Glomerular endothelial cell (primary cell): Measurements from ENCODE around the gene RAD17. TPM values are rescaled to one million over a fixed set of nuclear protein-coding genes. Genes with fewer than 3 reads are reported as not detected.
"Not testable (repeated sequence)": the region's sequence is repeated elsewhere in the genome, so short reads cannot be mapped to it uniquely, and the experiment has no call there.

Experiments used
- DNase-seq: peaks from one replicate; pipeline ENCODE4 v3.0.0-alpha.2; 2011; ENCODE audit warnings: low read depth, low spot score; ENCODE audit errors: extremely low read depth
- total RNA-seq: library from RNA; depleted of rRNA; stranded (reverse); fragments of >200 nt; gene quantifications from 2 replicates; pipeline ENCODE4 v1.2.3, GENCODE V29; 2015

RAD17 gene
- total RNA-seq, 1 donor from 2014 or later = 15.6 TPM

DNA sequence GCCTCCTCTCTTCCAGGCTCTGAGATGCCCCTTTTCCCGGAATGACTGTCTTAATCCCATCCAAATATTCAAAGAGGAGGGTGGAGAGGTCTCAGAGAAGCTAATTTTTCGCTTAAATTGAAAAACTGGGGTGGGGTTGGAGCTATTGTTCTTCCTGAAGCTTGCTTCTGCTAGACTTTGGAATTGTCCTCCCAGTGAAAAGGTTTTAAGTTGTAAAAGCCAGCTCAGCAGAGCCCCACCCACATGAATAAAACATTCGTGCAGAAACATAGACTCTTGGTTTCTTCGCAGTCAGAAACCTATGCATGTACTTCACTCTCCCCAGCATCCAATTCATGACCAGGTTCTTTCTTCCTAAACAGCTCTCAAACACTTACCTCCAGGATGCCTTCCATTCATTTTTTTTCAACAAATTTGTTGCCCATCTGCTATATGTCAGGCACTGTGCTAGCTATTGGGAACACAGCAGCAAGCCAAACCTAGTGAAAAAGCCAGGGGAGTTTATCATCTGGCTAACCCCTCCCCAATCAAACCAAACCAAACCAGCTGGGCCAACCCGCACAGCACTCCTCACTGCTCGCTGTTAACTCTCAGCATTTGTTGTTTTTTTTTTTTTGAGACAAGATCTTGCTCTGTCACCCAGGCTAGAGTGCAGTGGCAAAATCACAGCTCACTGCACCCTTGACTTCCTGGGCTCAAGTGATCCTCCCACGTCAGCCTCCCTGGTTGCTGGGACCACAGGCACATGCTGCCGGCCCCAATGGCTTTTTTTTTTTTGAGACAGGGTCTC lies 85.0 kb downstream of the RAD17 start:
- no peak for DNase-seq

DNA sequence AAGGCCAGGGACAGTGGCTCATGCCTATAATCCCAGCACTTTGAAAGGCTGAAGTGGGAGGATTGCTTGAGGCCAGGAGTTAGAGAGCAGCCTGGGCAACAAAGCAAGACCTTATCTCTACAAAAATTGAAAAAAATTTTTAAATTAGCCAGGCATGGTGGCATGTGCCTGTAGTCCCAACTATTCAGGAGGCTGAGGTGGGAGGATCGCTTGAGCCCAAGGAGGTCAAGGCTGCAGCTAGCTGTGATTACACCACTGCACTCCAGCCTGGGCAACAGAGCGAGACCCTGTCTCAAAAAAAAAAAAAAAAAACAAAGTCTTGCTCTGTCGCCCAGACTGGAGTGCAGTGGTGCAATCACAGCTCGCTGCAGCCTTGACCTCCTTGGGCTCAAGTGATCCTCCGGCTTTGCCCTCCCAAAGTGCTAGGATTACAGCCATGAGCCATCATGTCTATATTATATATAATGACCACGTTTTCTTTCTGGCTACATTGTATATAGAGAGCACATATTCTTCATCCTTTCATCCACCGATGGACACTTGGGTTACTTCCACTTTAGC lies 85.9 kb downstream of the RAD17 start:
- not testable (repeated sequence) for DNase-seq

DNA sequence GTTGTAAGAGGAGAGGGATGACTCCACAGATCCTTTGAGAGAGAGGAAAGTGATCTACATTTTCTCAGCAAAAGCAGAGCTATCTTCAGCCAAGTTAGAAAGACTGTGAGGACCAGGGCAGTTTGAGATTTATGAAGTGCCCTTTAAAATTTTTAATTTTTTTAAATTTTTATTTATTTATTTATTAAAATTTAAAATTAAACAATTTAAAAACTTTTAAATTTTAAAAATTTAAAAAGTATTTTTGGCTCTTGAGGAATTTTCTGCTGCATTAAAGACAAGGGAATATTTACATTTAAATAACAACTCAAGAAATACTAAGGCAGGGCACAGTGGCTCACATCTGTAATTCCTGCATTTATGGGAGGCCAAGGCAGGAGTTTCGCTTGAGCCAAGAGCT lies 92.6 kb downstream of the RAD17 start:
- DNase-seq = no peak

Other genes with a start within 250 kb of the RAD17 start
- gene CCNB1, start 202.7 kb upstream of the RAD17 start, total RNA-seq = 23.3 and 47.8 TPM in 2 replicates
- 3.2 and 6.8 TPM in 2 replicates for gene CENPH, start 180.2 kb upstream of the RAD17 start, total RNA-seq
- 27.9 and 39.1 TPM in 2 replicates for gene CDK7, start 134.9 kb upstream of the RAD17 start, total RNA-seq
- gene CCDC125, start 37.0 kb upstream of the RAD17 start, total RNA-seq = 2.3 and 8.2 TPM in 2 replicates
- gene AK6, start 298 bp upstream of the RAD17 start, total RNA-seq = 18.1 and 21.1 TPM in 2 replicates
- gene TAF9, start 298 bp upstream of the RAD17 start, total RNA-seq = 54.3 and 54.9 TPM in 2 replicates
- gene MARVELD2, start 45.3 kb downstream of the RAD17 start, total RNA-seq = 1.9 and 3.6 TPM in 2 replicates
- gene OCLN, start 123.0 kb downstream of the RAD17 start, total RNA-seq = 4.3 and 7.4 TPM in 2 replicates
- 16.9 and 22.7 TPM in 2 replicates for gene GTF2H2C, start 190.4 kb downstream of the RAD17 start, total RNA-seq